SW 1271 (cell line): ENCODE data around the gene DTHD1.
A peak's percentile ranks its signal among the peaks of the same experiment; 100 is the strongest.

ENCODE experiments used
- DNase-seq, 2 experiments: peaks; one replicate each; lab custom pipeline; 2025; lab: John Stamatoyannopoulos, UW

DTHD1 gene

DNA sequence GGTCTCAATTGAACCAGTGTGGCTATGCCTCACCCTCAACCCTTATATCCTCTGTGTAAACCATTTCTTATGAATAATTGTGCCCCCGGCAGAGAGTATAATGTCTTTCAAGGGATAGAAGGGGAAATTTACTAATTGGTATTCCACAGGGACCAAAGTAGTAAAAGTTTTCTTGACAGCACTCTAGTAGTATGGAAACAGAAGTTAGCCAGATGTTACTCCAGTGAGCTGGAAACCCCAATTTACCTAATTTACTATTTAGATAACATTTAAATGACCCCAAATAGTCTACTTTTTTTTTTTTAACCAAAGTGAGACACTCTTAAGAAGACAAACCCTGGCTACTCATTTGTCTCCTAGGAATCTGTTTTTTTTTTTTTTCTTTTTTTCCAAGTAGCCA, 32.3 kb downstream of the DTHD1 start:
- DNase-seq, result no peak

DNA sequence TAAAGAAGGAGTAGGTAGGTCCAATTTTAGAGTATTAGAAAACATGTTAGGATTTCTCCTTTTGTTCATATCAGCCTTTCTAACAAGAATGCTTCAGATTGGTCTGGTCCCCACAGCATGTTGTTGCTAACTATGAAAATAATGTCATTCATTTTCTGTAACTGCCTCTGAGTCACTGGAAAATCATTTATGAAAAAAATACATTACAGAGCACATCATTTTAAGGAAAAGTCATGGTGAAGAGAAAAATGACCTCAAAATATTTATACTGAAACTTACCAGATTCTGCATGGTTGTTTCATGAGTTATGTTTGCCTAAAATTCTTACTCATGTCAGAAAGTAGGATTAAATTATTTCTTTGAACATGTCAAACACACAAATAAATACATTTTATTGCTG, 35.2 kb downstream of the DTHD1 start:
- DNase-seq, result peak in 1 of 2 experiments; percentile 22

DNA sequence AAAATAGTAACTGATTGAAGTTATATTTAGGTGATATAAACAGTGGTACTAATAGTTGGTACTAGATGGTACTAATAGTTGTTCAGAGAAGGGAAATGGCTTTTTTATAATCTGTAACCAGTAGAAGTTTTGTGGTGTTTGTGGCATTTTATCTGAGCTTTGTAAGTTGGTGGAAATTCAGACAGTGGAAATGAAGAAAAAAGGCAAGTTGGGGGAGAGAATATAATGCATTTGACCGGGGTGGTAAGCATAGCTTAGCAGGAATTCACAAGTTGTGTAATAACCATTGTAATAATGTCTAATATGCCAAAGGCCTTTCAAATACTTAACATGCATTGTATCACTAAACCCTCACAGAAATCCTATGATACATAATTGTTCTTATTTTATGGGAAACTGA, 36.3 kb downstream of the DTHD1 start:
- DNase-seq, result no peak

DNA sequence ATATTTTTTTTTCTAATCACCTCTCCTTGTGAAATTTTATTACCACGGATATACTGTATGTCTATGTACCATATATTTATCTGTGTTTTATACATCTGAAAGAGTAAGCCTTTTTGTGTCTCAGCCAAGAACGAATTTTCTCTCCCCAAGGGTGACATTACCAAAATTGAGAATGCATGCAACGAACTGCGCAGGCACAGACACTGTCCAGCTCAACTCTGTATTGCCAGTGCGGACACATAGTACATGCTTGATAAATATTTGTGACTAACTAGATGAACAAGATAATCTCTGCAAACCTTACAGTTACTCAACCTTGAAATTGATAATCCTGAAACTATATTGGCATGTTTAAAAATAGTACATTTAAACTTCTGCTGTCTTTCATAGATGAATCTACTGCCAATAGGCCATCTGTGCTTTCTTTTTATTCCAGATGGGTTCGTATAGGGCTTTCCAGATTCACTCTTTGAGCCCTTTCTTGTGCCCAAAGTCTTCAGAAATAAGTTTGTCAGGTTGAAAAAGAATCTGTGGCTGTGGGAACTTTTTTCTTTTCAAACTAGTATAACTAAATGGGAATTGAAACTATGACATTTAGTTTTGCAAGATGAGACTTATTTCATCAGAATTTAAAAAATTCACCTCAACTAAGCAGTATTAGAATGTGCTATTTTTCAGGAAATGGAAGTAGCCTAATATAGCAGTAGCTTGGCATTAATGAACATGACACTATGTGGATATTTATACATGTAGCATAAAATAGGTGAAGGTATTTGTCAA, 38.9 kb downstream of the DTHD1 start:
- DNase-seq, result no peak

DNA sequence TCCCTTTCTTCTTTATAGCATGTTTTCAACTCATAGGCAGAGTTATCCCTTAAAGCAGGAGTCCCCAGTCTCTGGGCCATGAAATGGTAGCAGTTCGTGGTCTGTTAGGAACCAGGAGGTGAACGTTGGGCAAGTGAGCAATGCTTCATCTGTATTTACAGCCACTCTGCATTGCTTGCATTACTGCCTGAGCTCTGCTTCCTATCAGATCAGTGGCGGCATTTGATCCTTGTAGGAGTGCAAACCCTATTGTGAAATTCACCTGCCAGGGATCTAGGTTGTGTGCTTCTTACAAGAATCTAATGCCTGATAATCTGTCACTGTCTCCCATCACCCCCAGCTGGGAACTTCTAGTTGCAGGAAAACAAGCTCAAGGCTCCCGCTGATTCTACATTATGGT, 39.8 kb downstream of the DTHD1 start:
- no peak for DNase-seq

DNA sequence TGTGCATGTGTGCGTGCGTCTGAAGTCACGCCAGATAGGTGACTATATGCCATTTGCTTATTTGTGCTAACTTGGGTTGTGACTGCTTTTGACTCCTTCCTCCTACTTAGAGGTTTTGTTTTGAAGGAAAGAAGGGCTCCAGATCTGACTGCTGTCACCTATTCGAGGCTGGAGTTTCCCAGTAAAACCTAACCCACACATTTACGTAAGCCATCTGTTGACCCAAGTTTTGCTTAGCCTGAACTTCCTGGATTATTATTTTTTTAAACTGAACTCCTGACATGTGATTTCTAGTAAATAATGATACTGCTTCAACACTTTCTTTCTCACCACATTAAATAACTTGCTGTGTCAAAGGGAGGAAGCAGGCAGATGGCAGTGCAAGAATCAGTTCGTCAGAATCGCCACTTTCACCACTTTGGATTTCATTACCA, 41.5 kb downstream of the DTHD1 start:
- DNase-seq, result no peak

DNA sequence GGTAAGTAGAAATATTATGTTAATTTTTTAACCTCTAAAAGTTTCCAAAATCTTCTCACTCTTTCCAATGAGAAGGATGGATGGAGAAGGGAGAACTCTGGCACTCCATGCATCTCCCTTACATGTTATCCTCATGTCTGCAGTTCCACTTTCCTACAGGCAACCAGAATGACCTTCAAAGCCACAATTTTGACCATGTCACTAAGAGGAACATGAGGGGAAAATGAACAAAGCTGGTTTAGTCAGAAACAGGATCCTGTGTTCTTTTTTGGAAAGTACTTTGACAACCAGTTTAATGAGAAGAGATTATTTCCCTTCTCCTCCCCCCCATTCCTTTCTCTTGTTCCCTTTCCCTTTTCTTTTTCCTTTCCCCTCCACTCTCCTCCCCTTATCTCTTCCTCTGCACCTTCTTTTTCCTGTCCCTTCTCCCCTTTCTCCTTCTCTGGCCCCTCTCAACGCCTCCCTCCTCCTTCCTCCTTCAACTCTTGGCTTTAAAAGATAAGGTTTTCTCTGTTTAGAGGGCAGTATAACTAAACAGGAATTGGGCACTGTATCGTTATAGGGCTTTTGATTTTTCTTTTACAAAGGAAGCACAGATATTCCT, 42.5 kb downstream of the DTHD1 start:
- no peak for DNase-seq

DNA sequence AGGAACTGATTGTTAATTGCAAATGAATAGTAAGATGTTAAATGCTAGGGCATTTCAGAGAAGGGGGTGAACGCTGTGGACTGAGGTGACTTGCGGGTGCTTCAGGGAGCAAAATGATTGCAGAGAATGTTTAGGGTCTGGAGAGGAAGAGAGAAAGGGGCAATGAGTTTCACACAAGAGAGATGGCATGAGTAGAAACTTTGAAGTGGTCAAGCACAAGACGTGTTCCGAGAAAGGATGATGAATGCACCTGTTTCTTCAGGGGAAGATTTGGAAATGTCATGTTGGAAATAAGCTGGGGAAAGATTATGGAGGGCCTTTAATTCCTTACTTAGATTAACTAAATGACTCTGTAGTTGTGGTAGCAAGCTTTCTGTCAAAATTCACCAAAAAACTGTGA, 43.4 kb downstream of the DTHD1 start:
- no peak for DNase-seq

DNA sequence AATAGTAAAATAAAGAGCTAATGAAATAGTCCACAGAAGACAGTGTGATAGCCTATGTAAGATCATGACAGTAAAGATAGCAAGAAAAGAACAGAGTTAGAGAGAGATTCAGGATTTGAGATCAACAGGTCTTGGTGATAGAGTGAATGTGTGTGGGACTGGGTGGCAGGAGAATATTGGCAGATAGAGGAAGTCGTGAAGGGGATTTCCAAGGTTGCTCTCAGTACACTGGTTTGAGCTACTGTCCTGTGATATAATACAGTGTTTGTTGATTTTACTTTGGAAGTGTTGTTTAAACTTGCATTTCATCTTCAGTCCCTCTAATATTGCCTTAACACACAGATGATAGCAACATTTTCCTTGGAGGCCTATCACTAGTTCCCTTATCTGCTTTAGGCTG, 44.1 kb downstream of the DTHD1 start:
- no peak for DNase-seq

DNA sequence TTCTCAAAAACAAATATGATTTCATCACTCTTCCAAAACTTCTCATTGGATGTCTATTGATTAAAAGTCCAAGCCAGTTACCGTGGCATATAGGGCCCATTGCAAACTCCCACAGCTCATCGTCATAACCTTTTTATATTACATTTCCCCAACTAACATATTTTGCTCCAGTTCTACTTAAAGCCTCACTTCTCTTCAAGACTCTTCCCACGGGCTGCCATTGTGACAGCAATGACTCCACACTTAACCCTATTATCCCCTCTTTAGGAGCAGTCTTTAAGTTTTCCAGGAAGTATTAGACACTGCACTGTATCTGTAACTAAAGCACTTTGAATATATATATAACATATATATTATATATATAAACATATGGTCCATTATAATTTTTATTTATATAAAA, 44.5 kb downstream of the DTHD1 start:
- no peak for DNase-seq

DNA sequence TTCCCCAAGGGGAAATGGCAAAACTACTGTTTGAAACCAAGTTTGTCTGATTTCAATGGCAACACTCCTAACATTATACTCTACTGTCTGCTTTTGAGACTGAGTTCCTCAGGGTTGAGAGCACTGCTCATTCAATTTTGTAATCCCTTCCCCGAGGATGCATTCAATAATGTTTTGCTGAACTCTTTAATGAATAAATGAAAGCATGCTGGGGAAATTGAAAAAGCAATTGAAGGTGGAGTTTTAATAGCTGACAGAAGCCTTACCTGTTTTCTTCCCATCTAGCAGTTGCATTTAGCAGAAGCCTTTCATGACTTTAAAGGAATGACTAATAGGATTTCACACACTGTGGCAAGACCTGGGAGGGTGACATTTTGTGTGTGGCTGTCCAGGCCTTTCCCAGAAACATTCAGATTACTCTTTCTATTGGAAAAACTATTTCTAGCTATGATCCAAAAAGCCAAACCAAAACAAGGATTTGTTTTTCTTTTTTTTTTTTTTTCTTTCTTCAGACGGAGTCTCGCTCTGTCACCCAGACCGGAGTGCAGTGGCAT, 45.1 kb downstream of the DTHD1 start:
- no peak for DNase-seq

DNA sequence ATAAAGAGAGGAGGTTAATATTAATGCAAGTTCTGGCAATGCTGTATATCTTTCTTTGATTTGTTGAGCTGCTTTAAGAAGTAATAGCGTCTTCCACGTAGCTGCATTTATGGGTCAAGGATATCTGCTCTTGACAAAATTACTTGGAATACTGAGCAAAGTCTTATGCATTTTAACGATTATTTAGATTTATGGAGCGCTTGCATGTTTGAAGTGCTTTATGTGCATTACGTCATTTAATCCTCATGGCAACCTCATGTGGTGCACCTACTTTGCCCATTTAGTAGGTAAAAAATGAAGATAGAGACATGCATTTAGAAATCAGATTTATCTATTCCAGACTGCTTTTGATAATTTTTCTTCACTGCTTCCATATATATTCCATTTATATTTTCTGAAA, 46.0 kb downstream of the DTHD1 start:
- no peak for DNase-seq

DNA sequence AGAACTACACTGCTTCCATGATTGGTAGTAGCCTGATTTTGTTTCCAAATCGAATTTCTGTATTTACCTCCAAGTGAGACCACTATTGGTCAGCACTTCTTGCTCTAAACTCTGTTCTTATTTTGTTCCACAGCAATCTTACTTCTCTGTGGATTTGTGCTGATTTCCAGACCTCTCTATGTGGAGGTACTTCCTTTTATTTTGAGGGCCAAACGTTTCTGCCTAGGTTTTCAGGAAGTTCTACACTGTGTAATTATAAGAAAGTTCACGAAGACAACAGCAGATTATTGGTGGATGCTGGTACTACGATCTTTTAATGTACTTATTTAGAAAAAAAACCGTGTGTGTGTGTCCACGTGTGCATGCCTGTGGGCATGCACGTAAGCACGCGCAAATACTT, 46.7 kb downstream of the DTHD1 start:
- DNase-seq, result no peak

DNA sequence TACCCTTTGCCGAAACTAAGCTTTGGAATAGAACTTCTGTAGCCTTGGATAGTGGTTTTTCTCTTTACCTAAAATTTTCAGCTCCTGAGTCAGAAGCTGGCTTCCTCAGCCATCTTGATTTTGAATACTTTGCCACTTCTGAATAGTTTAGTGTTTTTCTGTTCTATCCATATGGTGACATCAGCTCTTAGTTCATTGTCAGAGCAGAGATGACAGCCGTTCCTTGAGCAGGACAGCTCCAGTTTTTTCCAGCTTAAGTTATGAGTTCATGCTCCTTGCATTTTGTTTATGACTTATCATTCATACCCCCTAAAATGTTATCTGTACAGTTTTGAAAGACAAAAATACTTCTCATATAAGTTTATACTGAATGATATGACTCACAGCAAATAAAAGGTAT, 47.8 kb downstream of the DTHD1 start:
- DNase-seq, result no peak

DNA sequence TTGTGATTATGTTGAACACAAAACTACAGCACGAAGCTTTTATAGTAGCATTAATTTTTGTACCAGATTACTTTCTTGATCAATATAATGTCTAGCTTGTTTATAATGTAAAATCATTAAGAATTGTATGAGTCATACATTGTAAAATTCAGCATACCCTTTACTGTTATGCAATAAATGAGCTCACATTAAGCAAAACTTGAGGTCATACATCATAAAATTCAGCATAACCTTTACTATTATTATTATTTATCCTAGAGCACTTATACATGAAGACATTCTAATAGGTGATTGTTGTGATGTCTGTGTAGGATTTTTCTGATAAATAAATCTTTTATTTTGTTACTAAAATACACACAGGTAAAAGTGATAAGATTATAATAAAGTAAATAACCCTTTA, 49.4 kb downstream of the DTHD1 start:
- no peak for DNase-seq

DNA sequence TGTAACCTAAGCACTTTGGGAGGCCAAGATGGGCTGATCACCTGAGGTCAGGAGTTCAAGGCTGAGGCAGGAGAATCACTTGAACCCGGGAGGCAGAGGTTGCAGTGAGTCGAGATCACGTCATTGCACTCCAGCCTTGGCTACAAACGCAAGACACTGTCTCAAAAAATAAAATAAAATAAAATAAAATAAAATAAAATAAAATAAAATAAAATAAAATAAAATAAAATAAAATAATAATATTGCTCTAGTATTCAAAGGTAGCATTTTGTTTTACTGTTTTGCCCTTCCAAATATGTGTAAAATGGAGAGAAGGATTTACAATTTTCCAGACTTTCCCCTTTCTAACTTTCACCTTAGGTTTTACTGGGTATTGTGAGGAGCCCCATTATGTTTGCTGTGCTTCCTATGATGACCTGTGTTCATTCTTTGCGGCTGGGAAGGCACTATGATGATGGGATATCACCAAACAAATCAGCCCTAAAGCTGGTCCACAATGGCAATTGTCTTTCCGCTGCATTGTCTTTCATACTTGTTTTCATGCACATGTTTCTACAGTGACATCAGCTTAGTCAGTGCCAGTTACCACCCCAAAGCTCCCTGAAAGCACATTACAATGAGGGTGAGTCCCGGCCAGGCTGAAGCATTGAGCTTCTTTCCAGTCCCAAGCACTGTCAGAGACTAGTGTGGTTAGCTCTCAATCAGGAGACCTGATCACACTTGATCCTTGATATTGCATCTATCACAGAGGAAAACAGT, 50.8 kb downstream of the DTHD1 start:
- DNase-seq, result no peak

DNA sequence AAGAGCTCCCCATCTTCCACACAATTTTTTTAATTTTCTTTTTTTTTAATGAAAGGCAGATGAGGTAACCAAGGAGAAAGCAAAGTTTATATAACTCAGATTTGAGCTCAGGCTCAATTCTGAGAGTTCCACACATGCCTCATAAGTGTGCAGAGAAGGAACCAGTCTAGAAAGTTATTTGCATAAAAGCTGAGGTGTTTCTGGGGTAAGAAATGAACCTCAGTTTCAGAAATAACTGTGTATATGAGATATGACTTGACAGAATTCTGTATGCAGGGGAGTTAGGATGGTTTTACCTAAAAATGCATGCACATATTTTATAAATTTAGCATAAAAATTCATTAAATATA, 51.3 kb downstream of the DTHD1 start:
- DNase-seq, result no peak

DNA sequence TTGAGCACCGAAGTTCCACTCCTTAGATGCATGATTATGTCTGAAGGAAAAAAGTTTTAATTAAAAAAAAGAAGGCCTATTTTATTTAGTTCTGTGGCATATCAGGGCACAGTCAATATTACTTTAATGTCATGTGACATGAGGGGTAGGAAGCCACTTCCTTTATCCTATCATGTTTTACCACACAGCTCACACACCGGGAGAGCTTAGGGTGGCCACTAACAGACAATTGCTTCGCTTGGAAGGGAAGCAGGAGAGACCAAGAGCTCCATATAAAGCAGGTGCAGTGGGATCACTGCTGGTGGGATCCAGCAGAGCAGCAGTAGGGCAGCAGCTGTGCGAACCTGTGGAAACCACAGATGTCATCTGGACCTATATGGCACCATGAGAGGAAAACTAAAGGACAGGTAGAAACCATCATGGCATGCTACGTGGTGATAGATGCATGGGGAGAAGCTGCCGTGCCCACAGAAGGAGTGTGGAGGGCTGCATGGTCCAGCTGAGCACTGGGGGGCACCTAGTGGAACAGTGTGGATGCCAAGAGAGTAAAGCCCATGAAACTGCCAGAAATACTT, 52.0 kb downstream of the DTHD1 start:
- DNase-seq, result no peak

DNA sequence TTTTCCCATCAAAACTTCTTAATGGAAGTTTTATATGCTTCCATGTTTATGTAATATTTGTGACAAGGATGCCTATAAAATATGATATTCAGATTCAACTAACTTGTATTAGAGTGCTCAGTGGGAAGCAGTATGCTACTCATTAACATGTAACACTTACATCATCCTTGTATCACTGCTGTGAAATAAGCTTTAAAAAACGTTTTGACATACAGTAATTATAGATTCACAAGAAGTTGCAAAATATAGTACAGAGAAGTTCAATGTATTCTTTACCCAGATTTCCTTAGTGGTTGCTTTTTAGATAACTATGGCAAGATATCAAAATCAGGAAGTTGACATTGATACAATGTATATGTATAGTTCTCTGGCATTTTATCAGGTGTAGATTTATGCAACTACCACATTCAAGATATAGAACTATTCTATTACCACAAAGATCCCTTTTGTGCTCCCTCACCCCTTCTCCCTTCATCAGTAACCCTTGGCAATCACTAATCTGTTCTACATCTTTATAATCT, 56.3 kb downstream of the DTHD1 start:
- DNase-seq, result no peak

DNA sequence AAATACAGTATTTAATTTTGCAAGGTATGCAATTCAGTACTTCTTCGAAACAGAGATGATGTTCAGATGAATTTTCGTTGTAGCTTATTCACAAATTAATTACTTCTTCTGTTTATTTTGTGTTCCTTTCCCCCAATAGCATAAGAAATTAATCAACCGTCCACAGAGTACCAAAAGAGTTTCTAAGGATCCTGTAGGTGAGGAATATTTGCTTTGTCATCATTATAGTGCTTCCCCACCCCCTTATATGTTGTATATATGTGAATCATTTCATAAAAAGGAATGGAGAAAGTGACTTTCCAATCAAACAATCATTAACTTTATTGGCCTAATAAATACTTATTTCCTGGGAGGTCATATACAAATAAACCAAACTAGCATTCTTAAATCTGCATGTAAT, 57.6 kb downstream of the DTHD1 start:
- no peak for DNase-seq

DNA sequence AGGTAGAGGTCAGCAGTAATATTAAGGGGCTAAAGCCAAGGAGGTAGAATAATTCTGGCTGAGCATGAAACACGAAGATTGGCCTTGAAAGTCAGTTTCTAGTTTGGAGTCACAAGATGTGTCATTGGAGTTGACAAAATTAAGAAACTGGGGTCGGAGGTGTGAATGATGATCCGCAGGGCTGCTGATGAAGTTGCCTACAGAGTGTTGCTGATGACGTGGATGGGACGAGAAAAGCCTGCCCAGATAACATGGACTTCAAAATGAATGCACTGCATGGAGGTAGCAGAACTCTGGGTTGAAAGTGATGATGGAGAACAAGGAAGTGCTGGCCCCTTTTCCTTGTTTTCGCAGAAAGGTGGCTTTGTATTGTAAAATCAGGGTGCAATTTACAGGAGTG, 60.5 kb downstream of the DTHD1 start:
- no peak for DNase-seq

DNA sequence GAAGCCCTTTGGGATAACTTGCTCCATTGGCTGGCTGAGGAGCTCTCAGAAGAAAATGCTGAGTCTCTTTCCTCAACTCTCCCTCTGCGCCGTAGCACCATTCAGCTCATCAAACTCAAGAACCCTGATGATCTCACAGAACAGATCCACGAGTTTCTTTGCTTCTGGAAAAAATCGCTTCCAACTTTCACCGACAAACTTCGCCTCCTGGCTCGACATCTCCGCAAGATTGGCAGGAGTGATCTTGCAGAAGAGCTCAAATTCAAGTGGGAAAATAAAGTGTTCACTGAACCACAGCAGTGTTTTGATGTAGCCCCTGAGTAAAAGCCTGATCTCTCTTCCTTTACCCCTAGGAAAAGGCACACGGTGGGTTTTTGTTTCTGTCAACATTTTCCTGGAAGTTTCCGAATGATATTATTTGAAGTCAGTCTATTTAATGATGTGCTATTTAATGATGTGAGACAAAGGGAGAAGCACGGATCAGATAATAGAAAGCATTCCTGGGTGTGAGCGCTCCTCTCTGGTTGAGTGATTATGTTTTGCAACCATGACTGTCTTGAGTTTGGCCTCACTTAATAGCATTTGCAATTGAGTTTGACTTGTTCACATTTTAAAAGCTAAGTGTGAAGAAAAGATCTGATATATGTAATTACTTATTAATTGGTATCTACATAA, 62.2 kb downstream of the DTHD1 start:
- no peak for DNase-seq
